HFF-Myc (cell line): ENCODE measurements around the gene CRYBG2.
"Not testable (repeated sequence)": the region's sequence is repeated elsewhere in the genome, so short reads cannot be mapped to it uniquely, and the experiment has no call there.

Source experiments
- DNase-seq: peaks from one replicate; pipeline ENCODE4 v3.0.0-alpha.2; 2011; ENCODE audit warnings: low read depth; ENCODE audit errors: extremely low read depth
- H3K4me3 ChIP-seq: replicated peaks from 2 replicates; pipeline ENCODE4 v1.5.1; 2011; ENCODE audit warnings: low read depth, mild to moderate bottlenecking, control low read depth, low read length
- TF ChIP-seq, protein P1 (sequence below): IDR thresholded peaks from 2 replicates; pipeline ENCODE4 v1.5.1; 2012; ENCODE audit warnings: mild to moderate bottlenecking, low read depth, low read length, control low read depth; ENCODE audit errors: missing control alignments

The CRYBG2 gene

DNA sequence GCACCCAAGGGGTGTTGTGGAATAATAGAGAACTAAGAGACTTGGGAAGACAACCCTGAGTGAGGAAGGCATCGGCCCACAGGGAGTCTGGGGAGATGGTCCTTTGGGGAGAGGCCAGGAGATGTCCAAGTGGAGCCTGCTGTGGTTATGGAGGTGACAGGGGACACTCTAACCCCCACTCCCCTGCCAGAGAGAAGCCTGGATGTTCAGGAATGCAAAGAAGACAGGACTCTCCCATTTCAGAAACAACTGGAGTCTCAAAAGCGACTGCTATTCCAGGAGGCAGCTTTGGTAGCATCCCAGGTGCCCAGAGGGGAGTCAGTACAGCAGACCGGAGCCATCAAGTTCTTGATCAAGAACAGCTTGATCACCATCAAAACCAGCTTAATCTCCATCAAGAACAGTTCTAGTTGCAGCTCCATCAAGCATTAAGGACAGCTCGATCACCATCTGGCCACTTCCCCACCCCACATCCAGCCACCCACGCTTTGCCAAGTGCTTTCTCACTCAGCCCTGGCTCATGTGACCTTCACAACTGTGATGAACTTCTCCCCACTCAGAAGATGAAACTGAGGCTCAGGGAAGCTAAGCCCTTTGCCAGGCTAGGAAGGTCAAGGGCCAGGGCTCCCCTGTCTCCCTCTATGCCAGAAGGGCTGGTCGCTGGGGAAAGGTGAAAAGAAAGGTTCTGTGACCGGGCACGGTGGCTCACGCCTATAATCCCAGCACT is 35.4 kb downstream of the CRYBG2 start:
- no peak for DNase-seq
- TF ChIP-seq, protein P1, sequence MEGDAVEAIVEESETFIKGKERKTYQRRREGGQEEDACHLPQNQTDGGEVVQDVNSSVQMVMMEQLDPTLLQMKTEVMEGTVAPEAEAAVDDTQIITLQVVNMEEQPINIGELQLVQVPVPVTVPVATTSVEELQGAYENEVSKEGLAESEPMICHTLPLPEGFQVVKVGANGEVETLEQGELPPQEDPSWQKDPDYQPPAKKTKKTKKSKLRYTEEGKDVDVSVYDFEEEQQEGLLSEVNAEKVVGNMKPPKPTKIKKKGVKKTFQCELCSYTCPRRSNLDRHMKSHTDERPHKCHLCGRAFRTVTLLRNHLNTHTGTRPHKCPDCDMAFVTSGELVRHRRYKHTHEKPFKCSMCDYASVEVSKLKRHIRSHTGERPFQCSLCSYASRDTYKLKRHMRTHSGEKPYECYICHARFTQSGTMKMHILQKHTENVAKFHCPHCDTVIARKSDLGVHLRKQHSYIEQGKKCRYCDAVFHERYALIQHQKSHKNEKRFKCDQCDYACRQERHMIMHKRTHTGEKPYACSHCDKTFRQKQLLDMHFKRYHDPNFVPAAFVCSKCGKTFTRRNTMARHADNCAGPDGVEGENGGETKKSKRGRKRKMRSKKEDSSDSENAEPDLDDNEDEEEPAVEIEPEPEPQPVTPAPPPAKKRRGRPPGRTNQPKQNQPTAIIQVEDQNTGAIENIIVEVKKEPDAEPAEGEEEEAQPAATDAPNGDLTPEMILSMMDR = no peak
- H3K4me3 ChIP-seq = no peak overlapping the region

DNA sequence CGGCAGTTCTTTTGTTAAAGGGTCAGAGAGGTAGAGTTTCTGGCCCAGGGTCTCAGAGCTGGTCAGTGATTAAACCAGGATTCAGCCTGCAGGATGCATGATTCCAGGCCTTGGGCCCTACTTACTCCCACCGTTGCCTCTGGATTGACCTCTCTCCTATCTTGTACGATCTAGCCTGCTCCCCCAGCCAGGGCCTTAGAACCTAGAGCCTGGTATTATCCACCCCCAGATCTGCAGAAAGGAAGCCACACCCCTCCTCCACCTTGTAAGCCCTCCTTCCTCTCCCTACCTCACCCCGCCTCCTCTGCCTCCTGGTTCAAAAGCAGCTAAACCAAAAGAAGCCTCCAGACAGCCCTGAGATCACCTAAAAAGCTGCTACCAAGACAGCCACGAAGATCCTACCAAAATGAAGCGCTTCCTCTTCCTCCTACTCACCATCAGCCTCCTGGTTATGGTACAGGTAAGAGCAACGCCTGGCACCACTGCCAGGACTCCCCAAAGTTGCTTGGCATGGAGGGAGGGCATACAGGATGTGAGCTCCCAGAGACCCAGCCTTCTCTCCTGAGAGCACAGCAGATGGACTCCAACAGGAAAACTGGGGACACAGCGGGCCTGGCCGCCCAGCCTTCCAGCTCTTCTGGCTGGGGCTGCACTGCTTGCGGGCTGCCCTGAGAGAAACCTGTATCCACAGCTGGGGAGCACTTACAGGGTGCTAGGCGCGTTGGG is 36.2 kb downstream of the CRYBG2 start, which contains the start of gene CD52:
Gene CD52 (plus strand): TSS at position 347 of the 726 bp plus-strand sequence. CDS start 60 bp downstream, at position 407.
- TF ChIP-seq, protein P1 = no peak
- no peak for DNase-seq
- no peak within 1 kb of the TSS for H3K4me3 ChIP-seq

DNA sequence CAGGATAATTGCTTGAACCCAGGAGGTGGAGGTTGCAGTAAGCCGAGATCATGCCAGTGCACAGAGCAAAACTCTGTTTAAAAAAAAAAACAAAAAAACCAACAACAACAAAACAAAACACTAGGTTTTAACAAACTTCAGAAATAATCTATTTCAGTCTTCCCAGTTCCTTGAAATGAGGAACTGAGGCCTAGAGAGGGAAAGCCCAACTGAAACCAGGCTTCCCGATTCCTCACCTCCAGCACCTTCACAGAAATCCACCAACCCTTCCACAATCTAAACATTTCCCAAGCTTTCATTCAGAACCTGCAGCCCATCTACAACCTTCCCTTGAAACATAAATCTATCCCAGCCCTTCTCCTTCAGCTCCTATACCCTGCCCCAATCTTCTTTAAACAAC is 36.8 kb downstream of the CRYBG2 start:
- DNase-seq = no peak
- TF ChIP-seq, protein P1 = no peak
- no peak overlapping the region for H3K4me3 ChIP-seq

DNA sequence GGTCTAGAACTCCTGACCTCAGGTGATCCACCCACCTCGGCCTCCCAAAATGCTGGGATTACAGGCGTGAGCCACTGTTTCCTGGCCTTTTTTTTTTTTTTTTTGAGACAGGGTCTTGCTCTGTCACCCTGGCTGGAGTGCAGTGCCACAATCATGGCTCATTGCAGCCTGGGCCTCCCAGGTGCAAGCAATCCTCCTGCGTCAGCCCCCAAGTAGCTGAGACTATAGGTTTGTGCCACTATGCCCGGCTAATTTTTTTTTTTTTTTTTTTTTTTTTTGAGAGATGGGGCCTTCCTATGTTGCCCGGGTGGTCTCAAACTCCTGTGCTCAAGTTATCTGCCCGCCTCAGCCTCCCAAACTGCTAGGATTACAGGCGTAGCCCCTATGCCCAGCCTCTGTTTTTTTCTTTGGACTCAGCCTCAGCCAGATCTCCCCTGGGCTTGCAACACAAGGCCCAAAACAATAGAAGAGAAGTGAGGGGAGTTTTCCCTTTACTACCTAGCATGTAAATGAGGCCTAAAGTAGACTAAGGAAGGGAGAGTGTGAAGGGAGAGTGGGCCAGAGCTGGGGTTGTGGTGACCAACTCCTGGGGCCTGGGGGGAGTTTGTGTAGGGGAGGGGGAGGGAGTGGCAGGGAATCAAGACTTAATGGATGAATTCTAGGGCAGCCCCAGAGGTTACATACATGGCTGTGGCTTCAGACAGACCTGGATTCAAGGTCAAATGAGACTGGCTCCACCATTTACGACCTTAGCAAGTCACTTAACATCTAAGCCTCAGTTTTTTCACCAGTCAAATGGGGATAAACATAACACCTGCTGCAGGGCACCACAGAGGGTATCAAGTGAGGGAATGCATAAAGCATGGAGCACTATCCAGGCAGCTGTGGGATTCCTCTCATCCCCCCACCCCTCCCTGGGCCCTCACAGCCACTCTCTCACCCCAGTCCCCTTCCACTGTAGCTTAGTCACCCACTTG is 37.8 kb downstream of the CRYBG2 start:
- TF ChIP-seq, protein P1 = no peak
- no peak overlapping the region for H3K4me3 ChIP-seq
- DNase-seq = no peak

DNA sequence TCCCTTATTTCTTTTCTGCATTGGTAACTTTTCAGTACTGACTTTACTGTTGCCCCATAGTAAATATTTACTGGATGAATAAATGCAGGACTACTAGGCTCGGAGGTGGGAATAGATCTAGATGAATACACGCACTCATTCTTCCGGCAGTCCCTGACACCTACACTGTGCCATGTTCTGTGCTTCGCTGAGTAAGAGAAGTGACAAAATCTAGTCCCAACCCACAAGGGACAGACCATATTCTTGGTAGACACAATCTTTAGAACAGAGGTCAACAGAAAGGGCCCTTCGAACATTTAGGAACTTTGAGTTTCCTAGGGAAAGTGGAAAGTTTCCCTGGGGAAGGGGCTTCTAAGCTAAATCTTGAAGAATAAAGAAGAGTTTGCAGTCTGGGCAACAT is 39.4 kb downstream of the CRYBG2 start:
- DNase-seq = no peak
- TF ChIP-seq, protein P1 = no peak
- H3K4me3 ChIP-seq = no peak overlapping the region

DNA sequence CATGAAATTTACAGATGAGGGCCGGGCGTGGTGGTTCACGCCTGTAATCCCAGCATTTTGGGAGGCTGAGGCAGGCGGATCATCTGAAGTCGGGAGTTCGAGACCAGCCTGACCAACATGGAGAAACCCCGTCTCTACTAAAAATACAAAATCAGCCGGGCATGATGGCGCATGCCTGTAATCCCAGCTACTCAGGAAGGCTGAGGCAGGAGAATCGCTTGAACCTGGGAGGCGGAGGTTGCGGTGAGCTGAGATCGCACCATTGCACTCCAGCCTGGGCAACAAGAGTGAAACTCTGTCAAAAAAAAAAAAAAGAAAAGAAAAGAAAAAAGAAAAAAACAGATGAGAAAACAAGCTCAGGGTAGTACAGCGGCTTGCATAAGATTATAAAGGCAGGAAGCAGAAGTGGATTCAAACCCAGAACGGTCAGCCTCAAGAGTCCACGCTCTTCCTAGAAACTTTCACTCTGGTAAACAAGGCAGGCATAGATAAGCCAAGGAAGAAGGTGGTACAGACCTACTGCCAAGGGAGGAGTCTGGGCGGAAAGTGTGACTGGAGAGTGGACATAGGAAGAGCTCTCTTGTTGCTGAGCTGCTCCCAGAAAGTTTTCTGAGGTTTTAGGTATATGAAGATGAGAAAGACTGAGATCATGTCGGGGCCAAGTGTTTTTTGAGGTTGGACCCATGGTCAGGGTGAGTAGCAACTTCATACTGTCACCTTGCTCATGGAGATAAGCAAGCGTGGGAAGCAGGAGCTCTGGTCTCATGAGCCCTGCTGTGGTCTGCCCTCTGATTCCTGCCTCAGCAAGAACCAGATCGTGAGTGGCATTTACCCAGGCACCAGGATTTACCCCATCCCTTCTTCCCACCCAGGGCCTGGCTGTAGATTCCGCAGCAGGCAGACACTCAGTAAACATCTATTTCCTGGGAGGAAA is 45.7 kb downstream of the CRYBG2 start:
- DNase-seq, H3K4me3 ChIP-seq: not testable (repeated sequence)
